HG02623 (cell line): ENCODE results near the gene XYLB.

Source experiments
- ATAC-seq: cut with Tn5 transposase; IDR thresholded peaks from one replicate; pipeline ENCODE4 v1.9.1; 2021; ENCODE audit warnings: moderate library complexity; ENCODE audit not compliant: unreplicated experiment

XYLB gene

DNA sequence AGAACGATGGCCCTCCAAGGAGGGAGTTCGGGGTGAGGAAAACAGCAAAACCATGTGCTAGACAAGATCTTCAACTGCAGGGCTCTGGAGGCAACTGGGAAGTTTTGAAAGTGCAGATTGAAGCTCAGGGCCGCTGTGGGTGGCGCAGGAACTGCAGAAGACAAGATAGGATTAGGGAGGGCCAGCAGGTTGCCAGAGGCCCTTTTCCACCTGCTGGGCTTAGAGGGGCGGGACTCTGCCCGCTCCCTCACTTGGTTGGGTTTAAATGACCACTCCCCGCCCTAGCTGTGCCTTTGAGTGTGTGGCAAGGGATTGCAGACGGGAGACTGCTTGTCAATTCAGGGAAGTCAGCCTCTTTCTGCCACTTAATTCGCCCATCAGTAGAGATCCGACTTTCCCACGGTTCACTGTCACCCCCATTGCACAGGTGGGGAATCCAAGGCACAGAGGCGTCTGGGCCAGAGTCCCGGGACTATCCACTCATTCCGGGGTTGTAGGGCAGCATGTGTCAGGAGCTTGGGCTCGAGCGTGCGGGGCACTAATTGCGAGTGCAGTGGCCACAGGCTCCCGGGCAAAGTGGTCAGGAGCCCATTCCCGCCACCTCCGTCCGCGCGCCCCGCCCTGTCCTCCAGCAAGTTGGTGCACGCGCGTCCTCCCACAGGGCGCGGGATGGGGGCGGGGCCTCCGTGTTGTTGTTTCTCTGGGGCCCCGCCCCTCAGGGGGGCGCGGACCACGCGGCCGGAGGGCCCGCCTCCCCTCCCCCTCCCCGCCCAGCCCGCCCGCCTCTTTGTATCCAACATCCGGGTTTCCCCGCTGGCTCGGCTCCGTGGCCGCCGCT is 106.7 kb downstream of the XYLB start, which contains the start of gene ACVR2B:
TSS of gene ACVR2B (plus strand) at position 816 of the 838 bp plus-strand sequence. CDS start 433 bp downstream, outside the sequence.
- peak; percentile 41 for ATAC-seq

DNA sequence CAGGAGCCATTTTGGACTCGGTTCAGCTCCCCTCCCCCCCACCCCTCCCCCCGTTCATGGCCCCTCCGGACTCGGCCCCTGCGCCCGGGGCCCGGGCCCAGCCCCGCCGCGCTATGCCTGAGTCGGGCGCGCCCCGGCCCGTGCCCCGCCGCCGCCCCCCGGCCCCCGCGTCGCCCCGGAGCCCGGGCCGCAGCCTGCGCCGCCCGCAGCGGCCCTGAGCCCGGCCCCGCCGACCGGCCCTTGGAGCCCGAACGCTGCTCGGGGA is 107.3 kb downstream of the XYLB start:
- ATAC-seq, result no peak

DNA sequence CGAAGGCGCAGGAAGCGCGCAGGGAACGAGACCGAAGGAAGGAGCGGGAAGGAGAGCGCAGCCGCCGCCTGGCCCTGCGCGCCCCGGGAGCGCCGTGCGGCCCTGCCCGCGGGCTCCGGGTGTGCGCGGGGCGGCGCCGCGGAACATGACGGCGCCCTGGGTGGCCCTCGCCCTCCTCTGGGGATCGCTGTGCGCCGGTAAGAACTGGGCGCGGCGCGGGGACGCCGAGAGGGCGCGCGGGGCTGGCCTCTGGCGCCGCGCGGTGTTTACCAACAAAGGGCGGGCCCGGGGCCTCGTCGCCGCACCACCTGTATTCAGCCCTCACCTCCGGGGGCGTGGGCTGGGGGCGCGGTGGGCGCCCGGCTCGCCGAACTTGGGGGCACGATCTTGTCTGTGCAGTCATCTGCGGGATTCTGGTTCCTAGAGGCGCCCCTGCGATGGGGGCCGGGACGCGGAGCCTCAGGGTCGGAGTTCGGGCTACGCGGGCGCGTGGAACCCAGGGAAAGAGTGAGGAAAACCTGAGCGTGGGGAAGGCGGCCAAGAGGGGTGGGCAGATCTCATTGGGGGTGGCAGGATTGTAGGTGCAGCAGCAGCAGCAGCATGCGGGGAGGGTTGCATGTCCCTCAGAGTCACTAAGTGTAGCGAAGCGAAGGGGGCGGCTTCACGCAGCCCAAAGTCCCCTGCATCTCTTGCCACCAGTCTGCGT is 107.7 kb downstream of the XYLB start:
- ATAC-seq, result peak; percentile 24

DNA sequence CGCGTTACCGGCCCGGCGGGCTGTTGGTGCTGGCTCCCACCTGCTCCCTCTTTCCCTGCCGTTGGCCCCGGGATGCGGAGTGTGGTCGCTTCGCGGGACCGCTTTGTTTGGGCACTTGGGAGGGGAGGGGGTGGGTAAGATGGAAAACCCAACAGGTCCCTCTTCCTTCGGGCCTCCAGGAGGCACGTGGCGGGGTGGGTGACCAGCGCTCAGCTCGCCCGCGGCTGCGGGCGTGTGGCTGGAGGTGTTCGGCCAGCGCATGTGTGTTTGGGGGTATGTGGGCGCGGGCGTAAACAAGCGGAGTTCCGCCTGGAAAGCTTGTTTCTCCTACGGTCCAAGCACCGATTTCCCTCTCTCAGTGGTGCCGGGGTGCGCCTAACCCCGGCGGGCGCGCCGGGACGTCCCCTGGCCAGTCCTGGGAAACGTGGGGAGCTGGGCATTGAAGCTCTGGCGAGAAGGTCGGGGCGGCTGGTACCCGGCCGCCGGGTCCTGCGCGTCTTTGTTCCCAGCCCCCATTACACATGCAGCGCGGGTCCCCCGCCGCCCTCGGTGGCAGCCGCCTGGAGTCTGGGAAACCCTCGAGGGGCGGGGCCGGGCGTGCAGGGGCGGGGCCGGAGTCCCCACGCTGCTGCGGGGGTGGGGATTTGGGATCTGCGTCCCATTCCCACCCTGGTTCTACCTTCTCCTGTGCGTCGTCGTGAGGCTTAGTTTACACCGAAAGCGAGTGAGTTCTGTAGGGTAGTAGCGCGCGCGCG is 108.5 kb downstream of the XYLB start:
- peak; percentile 16 for ATAC-seq

DNA sequence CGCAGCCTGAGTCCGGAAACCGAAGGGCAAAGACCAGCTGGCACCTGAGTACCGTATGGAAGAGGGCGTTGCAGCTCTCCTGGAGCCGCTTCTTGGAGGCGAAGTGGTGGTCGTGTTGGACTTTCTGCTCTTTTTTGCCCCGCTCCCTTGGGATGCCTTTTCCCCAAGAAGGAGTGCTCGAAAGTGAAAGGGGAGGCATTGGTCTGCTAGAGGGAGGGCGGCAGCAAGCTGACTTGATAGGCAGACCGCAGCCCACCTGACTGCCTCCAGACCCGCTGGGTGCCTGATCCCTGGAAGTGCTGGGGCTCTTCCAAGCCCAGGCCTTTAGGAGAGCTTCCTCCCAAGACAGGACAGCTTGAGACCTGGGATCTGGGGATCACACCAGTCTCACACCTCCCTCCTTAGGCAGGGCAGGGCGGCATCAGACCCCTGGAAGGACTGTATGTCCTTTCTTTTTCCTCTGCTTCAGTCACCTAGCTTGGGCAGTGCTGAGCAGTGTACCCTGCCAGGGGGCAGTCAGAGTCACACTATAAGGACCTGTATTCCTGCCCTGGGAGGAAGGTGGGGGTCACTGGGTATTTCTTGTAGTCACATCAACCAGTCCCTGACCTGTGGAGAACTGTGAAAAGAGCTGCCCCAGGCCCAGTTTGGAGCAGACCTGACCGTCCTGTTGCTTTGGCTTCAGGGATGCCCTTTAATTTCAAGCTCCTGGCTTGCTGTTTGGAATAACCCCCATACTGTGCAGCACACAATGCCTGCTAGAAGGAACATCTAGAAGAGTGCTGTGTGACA is 109.2 kb downstream of the XYLB start:
- ATAC-seq, result peak; percentile 35

DNA sequence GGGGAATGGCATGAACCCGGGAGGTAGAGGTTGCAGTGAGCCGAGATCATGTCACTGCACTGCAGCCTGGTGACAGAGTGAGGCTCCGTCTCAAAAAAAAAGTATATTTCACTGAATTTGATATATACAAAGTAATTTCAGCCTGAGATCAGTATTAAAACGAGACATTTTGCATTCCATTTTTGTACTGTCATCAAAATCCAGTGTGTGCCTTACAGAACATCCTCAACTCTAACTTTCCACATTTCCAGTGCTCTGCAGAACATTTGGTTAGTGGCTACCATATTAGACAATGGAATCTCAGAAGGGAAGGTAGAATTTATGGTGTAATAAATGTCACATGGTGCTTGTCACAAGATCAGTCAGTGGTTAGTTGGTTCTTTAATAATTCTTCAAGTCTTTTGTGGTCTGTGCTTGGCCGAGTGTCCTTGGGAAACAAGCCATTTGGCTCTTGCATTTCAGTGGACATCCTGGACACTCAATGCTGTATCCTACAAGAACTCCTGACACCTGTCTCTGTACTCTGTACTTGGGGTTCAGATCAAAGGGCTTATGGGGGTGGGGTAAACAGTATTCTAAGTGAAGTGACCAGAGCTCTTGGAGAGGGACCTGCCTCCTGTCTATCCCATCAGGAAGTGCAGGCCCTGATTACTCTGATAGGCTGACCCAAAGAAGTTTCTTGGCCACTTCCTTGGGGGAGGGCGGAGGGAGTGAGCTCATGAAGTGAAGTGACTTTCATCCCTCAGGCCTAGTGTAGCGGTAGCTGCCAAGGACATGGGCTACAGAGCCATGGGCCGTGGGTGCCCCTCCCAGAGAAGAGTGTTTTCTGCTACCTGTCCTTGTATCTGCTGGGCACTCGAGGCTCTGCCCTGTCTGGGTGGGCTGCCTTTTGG is 110.8 kb downstream of the XYLB start:
- ATAC-seq, result no peak

DNA sequence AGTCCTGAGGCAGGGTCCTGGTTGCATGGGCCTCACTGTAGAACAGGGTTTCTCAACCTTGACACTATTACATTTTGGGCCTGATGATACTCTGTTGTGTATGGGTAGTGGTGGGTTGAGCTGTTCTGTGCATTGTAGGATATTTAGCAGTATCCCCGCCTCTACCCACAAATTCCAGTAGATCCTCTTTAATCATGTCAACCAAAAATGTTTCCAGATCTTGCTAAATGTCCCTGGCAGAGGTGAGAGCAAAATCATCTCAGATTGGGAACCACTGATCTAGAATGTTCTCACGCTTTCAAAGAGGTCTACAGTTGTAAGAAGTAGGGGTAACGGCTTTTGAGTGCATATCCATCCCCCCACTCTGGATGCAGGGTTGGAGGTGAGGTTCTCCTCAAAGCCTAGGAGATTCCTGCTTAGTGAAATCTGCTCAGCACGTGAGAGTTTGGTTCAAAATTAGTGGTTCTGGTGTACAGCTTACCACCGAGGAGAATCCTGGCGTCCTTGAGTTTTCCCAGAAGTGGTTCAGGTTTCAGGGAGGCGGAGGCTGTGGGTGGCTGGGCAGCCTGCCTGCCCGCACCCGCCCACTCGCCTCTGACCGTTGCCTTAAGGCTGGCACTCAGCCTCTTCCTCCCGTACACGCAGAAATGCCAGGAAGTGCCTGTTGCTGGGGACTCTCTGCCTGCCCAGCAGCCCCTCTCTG is 112.4 kb downstream of the XYLB start:
- no peak for ATAC-seq

DNA sequence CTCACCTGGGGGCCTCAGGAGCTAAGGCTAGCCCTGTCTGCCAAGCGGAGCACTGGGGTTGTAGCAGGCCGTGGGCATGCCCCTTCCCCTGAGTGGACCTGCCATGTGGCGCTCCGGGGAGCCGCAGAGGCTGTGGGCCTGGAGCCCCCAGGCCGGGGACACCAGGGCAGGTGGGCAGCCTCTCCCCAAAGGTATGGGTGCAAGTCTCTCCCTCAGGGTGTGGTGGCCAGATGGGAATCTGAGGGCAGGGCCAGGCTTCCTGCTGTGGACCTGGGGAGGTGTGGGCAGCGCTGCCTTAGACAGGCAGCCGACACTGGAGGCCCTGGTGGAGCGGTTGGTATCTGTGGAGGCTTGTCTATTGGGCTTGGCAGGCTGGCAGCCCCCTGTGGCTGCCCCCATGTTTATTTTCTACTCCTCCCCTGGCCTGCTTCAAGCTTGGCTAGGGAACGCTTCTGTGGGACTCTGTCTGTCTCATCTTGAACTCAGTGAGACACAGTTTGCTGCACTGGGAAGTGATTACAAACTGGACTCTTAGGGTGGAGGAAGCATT is 113.0 kb downstream of the XYLB start:
- no peak for ATAC-seq

DNA sequence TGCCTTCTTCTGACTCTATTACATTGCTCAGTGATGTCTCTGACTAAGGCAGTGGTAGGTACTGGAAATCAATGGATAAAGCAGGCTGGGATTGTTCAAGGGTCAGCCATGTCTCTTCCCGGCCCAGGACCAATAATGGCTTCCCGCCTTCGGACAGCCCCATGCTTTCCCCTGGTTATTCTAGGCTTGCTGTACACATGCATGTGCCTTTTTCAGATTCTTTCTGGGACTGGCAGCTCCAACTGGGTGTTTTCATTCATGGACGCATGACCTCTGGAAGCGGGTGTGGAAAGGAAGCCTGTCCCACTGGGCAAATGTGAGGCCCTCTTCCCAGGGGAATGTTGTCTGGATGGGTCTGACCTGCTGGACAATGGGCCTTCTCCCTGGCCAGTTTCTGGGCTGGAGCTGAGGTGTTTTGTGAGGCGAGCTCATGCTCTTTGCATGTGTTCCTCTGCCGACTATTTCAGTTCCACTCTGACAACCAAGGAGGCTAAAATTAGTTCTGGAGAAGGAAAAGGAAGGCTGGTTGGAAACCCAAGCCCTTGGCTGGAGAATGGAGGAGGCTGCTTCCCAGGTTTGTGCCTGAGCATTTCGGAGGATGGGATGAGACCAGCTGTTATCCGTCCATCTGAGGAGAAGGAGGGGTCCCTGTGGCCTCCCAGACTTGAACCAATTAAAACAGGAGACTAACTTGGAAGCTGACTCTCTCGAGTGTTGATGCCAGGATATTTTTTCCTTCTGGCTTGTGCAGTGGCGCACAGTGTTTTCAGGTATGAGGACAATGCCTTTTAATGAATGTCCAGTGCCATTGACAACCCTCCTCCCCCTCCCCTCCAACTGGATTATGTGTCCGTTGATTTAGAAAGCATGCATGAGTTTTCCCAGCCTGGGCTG is 114.0 kb downstream of the XYLB start:
- ATAC-seq, result no peak
